ENCODE results near the gene SYNDIG1L.

GRCh38 chr14:74457565-74457895 is 31.5 kb upstream of the SYNDIG1L start:
- no peak for TF ChIP-seq CTCF (IDR thresholded peaks at IDR 0.05; ENCODE audit: low read depth, low read length, missing input control)
- no peak for TF ChIP-seq SP1 (IDR thresholded peaks at IDR 0.05)
- no peak for TF ChIP-seq ZBTB33 (IDR thresholded peaks at IDR 0.05)
- no peak for TF ChIP-seq GABPA (IDR thresholded peaks at IDR 0.05 in 1 of 2, conservative IDR thresholded peaks at IDR 0.05 in 1 of 2)
- no peak for TF ChIP-seq TAF1 (conservative IDR thresholded peaks at IDR 0.05)
- no peak for TF ChIP-seq REST (IDR thresholded peaks at IDR 0.05)
- TF ChIP-seq ATF3 (IDR thresholded peaks at IDR 0.05), result no peak
- no peak for TF ChIP-seq FOXA1 (IDR thresholded peaks at IDR 0.05)
- TF ChIP-seq RAD21 (IDR thresholded peaks at IDR 0.05), result no peak
- no peak for TF ChIP-seq EGR1 (IDR thresholded peaks at IDR 0.05; ENCODE audit: low read depth in 2 of 2)
- TF ChIP-seq JUND (IDR thresholded peaks at IDR 0.05), result no peak
